Ascending aorta (tissue), 2 donors: ENCODE measurements around the gene TRIM69. TPM values are rescaled to one million over a fixed set of nuclear protein-coding genes. Genes with fewer than 3 reads are reported as not detected.
A peak's percentile ranks its signal among the peaks of the same experiment; 100 is the strongest.

Experiments used
- DNase-seq, 2 donors: peaks; one replicate each; pipeline ENCODE4 v3.0.0-alpha.2; 2019; ENCODE audit warnings: low spot score in 2 of 2
- H3K27ac ChIP-seq, 2 donors: fragments of 200-600 bp; sonication (generic); one replicate each; pipeline ENCODE4 v1.5.1; 2016 to 2017; ENCODE audit warnings: mild to moderate bottlenecking in 1 of 2
- H3K27me3 ChIP-seq: fragments of 200-600 bp; sonication (generic); one replicate; pipeline ENCODE4 v1.5.1; 2017
- H3K36me3 ChIP-seq, 2 donors: fragments of 200-600 bp; sonication (generic); one replicate each; pipeline ENCODE4 v1.5.1; 2016
- H3K4me1 ChIP-seq, 2 donors: fragments of 200-600 bp; sonication (generic); one replicate each; pipeline ENCODE4 v1.5.1; 2016 to 2017; ENCODE audit warnings: mild to moderate bottlenecking in 1 of 2
- H3K4me3 ChIP-seq, 2 donors: fragments of 200-600 bp; sonication (generic); one replicate each; pipeline ENCODE4 v1.5.1; 2016 to 2017; ENCODE audit warnings: mild to moderate bottlenecking in 1 of 2
- H3K9me3 ChIP-seq, 2 donors: fragments of 200-600 bp; sonication (generic); one replicate each; pipeline ENCODE4 v1.5.1; 2016
- intact Hi-C: fragments of 100-400 bp; cut with DNase I; formaldehyde crosslinking; loops from one replicate; pipeline ENCODE4 v1.15.1; 2023
- total RNA-seq: library from RNA; depleted of rRNA; stranded (reverse); fragments of >200 nt; gene quantifications from one replicate; pipeline ENCODE4 v1.1.0, GENCODE V29; 2016
- TF ChIP-seq, protein P1 (sequence below), 3 experiments: fragments of 200-600 bp in 2 of 3; fragments of 450-650 bp in 1 of 3; sonication (generic) in 2 of 3; IDR thresholded peaks; one replicate each; pipeline ENCODE4 v1.5.1; 2016 to 2019; ENCODE audit warnings: antibody characterized with exemption in 3 of 3, mild to moderate bottlenecking in 1 of 3, moderate library complexity in 1 of 3

Gene TRIM69
- total RNA-seq, 1 donor from 2014 or later = 40.3 TPM

- TF ChIP-seq, protein P1, sequence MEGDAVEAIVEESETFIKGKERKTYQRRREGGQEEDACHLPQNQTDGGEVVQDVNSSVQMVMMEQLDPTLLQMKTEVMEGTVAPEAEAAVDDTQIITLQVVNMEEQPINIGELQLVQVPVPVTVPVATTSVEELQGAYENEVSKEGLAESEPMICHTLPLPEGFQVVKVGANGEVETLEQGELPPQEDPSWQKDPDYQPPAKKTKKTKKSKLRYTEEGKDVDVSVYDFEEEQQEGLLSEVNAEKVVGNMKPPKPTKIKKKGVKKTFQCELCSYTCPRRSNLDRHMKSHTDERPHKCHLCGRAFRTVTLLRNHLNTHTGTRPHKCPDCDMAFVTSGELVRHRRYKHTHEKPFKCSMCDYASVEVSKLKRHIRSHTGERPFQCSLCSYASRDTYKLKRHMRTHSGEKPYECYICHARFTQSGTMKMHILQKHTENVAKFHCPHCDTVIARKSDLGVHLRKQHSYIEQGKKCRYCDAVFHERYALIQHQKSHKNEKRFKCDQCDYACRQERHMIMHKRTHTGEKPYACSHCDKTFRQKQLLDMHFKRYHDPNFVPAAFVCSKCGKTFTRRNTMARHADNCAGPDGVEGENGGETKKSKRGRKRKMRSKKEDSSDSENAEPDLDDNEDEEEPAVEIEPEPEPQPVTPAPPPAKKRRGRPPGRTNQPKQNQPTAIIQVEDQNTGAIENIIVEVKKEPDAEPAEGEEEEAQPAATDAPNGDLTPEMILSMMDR (IDR thresholded peaks at IDR 0.05) = no peak
- no peaks in the 10 kb centered on the region for H3K9me3 ChIP-seq
- DNase-seq = no peak
- intact Hi-C loops = loop anchor here (10.0 kb wide), 2 partner anchors 480 to 1200 kb away; partner anchors contain the start of gene MAP1A
- H3K27me3 ChIP-seq = no peaks in the 10 kb centered on the region
- H3K36me3 ChIP-seq = peaks cover 39 to 40% of the 10 kb centered on the region in 2 donors
- peak overlapping the region in 1 of 2 donors; percentile 22 for H3K4me3 ChIP-seq
- H3K4me1 ChIP-seq = peaks cover 4 to 15% of the 10 kb centered on the region in 2 donors
- peak overlapping the region; percentile 16 to 48 for H3K27ac ChIP-seq
Observed at GRCh38 chr15:44715142-44715796, 21.1 kb upstream of the TRIM69 start.

GRCh38 chr15:44715797-44716334 lies 20.5 kb upstream of the TRIM69 start:
- Histone ChIP-seq H3K9me3 (no peaks in the 10 kb centered on the region), H3K27ac (peak overlapping the region in 1 of 2 donors; percentile 16), H3K4me3 (no peak overlapping the region), H3K36me3 (peaks cover 39 to 40% of the 10 kb centered on the region in 2 donors), H3K27me3 (no peaks in the 10 kb centered on the region), H3K4me1 (peaks cover 4 to 15% of the 10 kb centered on the region in 2 donors)
- TF ChIP-seq, protein P1 (IDR thresholded peaks at IDR 0.05) = no peak
- DNase-seq = no peak
- intact Hi-C loops = loop anchor here (10.0 kb wide), 2 partner anchors 479 to 1201 kb away; partner anchors contain the start of gene MAP1A

DNA sequence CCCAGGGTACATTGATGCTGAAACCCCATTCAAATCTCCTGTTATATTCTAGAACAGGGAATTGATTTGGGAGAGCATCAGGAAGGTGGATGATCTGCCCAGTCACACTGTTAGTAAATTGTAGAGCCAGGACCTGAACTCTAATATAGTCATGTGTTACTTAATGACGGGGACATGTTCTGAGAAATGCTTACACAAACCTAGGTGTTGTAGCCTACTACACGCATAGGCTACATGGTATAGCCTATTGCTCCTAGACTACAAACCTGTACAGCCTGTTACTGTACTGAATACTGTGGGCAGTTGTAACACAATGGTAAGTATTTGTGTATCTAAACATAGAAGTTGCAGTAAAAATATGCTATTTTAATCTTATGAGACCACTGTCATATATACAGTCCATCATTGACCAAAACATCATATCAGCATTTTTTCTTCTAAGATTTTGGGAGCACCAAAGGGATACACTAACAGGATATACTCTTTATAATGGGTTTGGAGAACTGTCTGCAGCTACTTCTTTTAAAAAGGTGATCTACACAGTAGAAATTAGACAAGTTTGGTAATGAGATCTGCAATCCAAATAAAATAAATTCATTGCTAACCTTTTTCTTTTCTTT lies 19.2 kb upstream of the TRIM69 start:
- no peak for DNase-seq
- Histone ChIP-seq H3K4me1 (peaks cover 4 to 15% of the 10 kb centered on the region in 2 donors), H3K36me3 (peaks cover 39 to 40% of the 10 kb centered on the region in 2 donors), H3K4me3 (no peak overlapping the region), H3K27me3 (no peaks in the 10 kb centered on the region), H3K9me3 (no peaks in the 10 kb centered on the region), H3K27ac (no peak overlapping the region)
- intact Hi-C loops = loop anchor here (10.0 kb wide), 2 partner anchors 478 to 1202 kb away; partner anchors contain the start of gene MAP1A
- TF ChIP-seq, protein P1 (IDR thresholded peaks at IDR 0.05) = no peak

- Histone ChIP-seq H3K27me3 (no peaks in the 10 kb centered on the region), H3K36me3 (peaks cover 39 to 40% of the 10 kb centered on the region in 2 donors), H3K4me1 (peaks cover 4 to 10% of the 10 kb centered on the region in 2 donors), H3K27ac (no peak overlapping the region), H3K4me3 (no peak overlapping the region), H3K9me3 (no peaks in the 10 kb centered on the region)
- intact Hi-C loops = loop anchor here (10.0 kb wide), 2 partner anchors 476 to 1204 kb away; partner anchors contain the start of gene MAP1A
- TF ChIP-seq, protein P1 (IDR thresholded peaks at IDR 0.05) = no peak
- no peak for DNase-seq
Observed at GRCh38 chr15:44718180-44718926, 18.0 kb upstream of the TRIM69 start.

- no peak overlapping the region for H3K27ac ChIP-seq
- H3K4me1 ChIP-seq = peaks cover 0 to 7% of the 10 kb centered on the region in 2 donors
- no peak for DNase-seq
- H3K27me3 ChIP-seq = no peaks in the 10 kb centered on the region
- TF ChIP-seq, protein P1 (IDR thresholded peaks at IDR 0.05) = no peak
- no peak overlapping the region for H3K4me3 ChIP-seq
- no peaks in the 10 kb centered on the region for H3K9me3 ChIP-seq
- intact Hi-C loops = loop anchor here (10.0 kb wide), 2 partner anchors 476 to 1204 kb away; partner anchors contain the start of gene MAP1A
- peaks cover 39 to 40% of the 10 kb centered on the region in 2 donors for H3K36me3 ChIP-seq
Observed at GRCh38 chr15:44718927-44719292, 17.4 kb upstream of the TRIM69 start.
